Esophagus squamous epithelium (tissue), 4 donors: Measurements from ENCODE around the gene ZNF468.

Source experiments
- POLR2A ChIP-seq, 4 donors: fragments of 450-650 bp; IDR thresholded peaks; one replicate each; pipeline ENCODE4 v1.6.1; 2017; ENCODE audit warnings: antibody characterized with exemption in 4 of 4, mild to moderate bottlenecking in 4 of 4, moderate library complexity in 3 of 4
- TF ChIP-seq, protein P1 (sequence below), 6 experiments: fragments of 450-650 bp in 4 of 6; fragments of 200-600 bp in 2 of 6; sonication (generic) in 2 of 6; IDR thresholded peaks; one replicate each; pipeline ENCODE4 v1.5.1; 2016 to 2019; ENCODE audit warnings: antibody characterized with exemption in 6 of 6, mild to moderate bottlenecking in 4 of 6, moderate library complexity in 4 of 6

DNA sequence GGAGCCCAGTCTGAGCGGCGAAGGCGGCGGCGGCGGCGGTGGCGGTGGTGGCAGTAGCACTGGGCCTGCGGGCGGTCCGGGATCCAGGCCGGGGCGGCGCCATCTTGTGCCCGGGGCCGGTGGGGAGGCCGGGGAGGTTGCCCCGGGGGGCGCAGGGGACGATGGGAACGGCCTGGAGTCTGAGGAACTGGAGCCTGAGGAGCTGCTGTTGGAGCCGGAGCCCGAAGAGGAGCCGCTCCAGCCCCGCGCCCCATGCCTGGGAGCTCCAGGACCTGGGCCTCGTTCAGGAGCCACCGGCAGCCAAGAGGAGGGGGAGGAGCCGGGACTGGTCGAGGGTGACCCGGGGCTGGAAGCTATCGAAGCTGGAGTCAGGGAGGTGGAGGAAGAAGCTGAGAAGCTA, 47.6 kb downstream of the ZNF468 start:
- TF ChIP-seq, protein P1, sequence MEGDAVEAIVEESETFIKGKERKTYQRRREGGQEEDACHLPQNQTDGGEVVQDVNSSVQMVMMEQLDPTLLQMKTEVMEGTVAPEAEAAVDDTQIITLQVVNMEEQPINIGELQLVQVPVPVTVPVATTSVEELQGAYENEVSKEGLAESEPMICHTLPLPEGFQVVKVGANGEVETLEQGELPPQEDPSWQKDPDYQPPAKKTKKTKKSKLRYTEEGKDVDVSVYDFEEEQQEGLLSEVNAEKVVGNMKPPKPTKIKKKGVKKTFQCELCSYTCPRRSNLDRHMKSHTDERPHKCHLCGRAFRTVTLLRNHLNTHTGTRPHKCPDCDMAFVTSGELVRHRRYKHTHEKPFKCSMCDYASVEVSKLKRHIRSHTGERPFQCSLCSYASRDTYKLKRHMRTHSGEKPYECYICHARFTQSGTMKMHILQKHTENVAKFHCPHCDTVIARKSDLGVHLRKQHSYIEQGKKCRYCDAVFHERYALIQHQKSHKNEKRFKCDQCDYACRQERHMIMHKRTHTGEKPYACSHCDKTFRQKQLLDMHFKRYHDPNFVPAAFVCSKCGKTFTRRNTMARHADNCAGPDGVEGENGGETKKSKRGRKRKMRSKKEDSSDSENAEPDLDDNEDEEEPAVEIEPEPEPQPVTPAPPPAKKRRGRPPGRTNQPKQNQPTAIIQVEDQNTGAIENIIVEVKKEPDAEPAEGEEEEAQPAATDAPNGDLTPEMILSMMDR (IDR thresholded peaks at IDR 0.05), result no peak
- TF ChIP-seq POLR2A (IDR thresholded peaks at IDR 0.05), result no peak
